Loucy (cell line): ENCODE results near the gene SEC63.
"Not testable (repeated sequence)": the region's sequence is repeated elsewhere in the genome, so short reads cannot be mapped to it uniquely, and the experiment has no call there.

ENCODE experiments used
- EZH2phosphoT487 ChIP-seq: fragments of 200-600 bp; IDR thresholded peaks from 2 replicates; pipeline ENCODE4 v1.6.1; 2018; ENCODE audit warnings: antibody characterized with exemption, mild to moderate bottlenecking, moderate library complexity, borderline replicate concordance
- TF ChIP-seq, protein P1 (sequence below): fragments of 200-600 bp; sonication (generic); conservative IDR thresholded peaks from 2 replicates; pipeline ENCODE4 v1.5.1; 2014; ENCODE audit warnings: mild to moderate bottlenecking, antibody characterized with exemption, low read length

DNA sequence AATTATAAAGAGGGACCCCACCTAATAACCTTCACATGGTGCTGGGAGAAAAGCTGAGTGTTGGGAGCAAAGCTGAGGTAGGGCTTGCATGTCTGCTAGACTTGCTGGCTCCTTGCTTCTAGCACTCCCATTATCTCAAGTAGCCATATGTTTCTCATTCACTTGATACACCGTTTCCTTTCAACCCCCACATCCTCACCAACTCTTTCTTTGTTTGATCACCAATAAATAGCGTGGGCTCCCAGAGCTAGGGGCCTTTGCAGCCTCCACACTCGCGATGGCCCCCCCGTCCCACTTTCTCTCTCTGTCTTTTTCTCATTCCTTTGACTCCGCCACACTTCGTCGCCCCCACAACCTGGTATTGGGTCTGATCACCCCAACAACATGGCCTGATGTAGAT, 32.6 kb upstream of the SEC63 start:
- TF ChIP-seq, protein P1, sequence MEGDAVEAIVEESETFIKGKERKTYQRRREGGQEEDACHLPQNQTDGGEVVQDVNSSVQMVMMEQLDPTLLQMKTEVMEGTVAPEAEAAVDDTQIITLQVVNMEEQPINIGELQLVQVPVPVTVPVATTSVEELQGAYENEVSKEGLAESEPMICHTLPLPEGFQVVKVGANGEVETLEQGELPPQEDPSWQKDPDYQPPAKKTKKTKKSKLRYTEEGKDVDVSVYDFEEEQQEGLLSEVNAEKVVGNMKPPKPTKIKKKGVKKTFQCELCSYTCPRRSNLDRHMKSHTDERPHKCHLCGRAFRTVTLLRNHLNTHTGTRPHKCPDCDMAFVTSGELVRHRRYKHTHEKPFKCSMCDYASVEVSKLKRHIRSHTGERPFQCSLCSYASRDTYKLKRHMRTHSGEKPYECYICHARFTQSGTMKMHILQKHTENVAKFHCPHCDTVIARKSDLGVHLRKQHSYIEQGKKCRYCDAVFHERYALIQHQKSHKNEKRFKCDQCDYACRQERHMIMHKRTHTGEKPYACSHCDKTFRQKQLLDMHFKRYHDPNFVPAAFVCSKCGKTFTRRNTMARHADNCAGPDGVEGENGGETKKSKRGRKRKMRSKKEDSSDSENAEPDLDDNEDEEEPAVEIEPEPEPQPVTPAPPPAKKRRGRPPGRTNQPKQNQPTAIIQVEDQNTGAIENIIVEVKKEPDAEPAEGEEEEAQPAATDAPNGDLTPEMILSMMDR, result not testable (repeated sequence)
- not testable (repeated sequence) for TF ChIP-seq EZH2phosphoT487
